HUDEP-2 (cell line): ENCODE data around the gene CSAG2.

Source experiments
- DNase-seq, 76 experiments: peaks; one replicate each; lab custom pipeline; 2025; ENCODE audit not compliant: unreplicated experiment in 76 of 76; lab: John Stamatoyannopoulos, UW

The CSAG2 gene

DNA sequence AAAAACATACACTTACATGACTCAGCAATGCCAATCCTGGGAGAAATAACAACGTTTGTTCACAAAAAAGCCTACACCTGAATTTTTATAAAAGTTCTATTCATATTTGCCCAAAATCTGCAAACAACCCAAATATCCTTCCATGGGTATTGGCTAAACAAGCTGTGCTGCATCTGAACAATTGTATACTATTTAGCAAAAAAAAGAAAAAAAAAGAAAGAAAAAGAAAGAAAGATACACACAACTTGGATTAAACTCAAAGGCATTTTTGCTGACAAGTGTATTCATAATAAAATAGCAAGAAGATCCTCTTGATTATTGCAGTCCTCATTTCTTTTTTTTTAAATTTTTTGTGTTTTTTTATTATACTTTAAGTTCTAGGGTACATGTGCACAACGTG, 34.9 kb downstream of the CSAG2 start:
- DNase-seq, result no peak

DNA sequence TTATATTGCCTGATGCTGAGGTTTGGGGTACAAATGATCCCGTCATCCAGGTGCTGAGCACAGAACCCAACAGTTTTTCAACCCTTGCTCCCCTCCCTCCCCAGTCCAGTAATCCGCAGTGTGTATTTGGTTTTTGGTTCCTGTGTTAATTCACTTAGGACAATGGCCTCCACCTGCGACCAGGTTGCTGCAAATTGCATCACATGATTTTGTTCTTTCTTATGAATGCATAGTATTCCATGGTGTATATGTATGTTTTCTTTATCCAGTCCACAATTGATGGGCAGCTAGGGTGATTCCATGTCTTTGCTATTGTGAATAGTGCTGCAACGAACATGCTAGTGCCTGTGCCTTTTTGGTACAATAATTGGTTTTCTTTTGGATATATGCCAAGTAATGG, 46.0 kb downstream of the CSAG2 start:
- DNase-seq, result no peak

DNA sequence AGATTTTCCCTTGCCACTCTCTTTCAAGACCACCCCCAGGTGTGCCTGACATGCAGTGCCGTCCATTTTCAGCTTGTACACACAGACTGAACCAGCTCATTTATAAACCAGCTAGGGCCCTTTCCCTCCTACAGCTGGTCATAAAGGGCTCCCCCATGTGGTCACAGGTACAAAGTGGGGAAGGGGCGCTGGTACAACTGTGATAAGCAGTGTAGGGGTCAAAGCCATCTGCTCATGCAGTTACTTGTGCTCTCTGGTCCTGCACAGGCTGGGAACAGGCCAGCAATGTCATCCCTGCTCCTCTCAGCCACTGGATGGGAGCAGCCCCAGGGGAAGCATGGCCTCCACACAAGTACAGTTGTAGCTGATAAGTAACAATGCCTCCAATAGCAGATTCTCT, 50.8 kb downstream of the CSAG2 start:
- no peak for DNase-seq
